Hematopoietic multipotent progenitor cell treated with erythropoietin and hydrocortisone succinate and interleukin-3 and kit ligand, for 6 days (in vitro differentiated cells): ENCODE data around the gene GNLY.
A peak's percentile ranks its signal among the peaks of the same experiment; 100 is the strongest.

Experiments
- DNase-seq: peaks from one replicate; pipeline ENCODE4 v3.0.0-alpha.2; 2015

GNLY gene

DNA sequence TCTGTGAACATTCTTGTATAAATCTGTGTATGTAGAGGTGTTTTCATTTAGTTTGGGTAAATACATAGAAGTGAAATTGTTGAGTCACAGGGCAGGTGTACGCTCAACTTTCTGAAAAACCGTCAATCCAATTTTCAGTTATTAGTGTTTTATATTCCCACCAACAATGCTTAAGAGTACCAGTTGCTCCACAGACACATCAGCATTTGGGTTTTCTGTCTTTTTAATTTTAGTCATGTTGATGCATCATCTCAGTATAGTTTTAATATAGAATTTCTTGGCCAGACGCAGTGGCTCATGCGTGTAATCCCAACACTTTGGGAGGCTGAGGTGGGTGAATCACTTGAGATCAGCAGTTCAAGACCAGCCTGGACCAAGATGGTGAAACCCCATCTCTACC is 3.2 kb upstream of the GNLY start:
- DNase-seq: no peak

DNA sequence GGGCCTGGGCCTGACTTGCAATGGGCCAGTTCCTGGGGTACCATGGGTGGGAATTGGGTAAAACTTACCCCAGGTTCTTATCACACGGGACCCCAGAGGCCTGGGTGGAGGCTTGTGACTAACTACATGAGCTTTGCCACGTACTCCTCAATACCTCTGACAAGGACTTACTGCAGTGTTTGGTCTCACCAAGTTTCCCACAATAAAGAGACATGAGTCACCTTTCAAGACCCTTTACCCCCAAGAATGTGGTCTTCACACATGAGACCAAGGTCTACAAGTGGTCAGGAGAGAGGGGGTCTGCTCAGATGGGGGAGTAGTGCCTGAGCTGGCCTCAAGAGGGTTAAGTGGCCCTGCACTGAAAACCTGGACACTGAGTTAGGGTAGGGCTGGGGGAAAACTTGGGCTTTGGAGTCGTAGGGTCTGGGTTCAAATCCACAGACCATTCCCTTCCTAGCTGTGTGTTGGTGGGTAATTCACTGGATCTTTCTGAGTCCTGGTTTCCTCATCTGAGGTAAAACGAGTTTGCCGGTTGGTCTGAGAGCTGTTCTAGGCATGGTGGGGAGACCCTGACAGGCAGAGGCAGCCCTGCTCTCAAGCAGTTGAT is 2.0 kb upstream of the GNLY start:
- no peak for DNase-seq

DNA sequence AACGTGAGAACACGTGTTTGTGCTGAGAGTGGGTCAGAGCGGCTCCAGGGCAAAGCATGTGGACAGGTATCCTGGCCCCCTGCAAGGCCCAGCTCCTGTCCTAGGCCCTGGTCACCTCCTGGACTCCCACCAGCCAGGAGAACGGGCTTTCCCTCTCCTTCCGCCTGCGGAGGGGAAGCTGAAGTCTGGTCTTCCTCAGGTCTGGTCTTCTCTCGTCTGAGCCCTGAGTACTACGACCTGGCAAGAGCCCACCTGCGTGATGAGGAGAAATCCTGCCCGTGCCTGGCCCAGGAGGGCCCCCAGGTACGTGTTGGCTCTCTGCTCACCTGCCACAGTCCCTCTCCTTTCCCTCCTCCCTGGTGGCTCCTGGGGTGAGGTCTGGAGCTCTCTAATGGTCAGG is 963 bp downstream of the GNLY start:
- DNase-seq: no peak

DNA sequence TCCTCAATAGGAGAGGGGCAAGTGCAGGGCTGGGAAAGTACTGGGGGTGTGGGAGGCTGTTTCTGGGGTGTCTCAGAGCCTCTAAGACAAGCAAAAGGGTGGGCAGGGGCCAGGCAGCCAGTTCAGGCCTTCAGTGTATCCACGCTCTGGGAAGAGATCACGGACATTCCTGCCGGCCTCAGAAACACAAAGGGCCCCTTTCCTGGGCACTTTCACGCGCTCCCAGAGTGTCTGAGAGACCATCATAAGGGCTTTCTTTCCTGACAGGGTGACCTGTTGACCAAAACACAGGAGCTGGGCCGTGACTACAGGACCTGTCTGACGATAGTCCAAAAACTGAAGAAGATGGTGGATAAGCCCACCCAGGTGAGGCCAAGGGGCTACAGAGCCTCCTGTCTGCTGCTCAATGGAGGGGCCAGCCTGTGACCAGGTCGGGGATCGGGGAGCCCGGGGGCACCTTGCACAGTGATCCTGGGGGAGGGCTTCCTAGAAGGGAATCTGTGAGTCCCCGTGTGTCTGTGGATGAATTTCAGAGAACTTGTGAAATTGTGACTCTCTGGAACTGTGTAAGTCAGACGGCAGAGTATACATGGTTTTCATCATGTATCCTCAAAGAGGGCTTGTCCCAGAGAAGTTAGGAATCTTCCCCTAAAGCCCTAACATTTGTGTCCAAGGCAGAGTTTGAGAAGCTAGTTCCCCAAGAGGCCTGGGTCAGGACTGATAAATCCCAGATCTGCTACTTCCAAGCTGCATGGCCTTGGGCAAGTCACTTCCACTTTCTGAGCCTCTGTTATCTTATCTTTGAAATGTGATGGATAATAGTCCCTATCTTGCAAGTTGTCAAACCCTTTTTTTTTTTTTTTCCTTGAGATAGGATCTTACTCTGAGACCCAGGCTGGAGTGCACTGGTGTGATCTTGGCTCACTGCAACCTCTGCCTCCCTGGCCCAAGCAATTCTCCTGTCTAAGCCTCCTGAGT is 1.8 kb downstream of the GNLY start:
- peak; percentile 31 for DNase-seq

DNA sequence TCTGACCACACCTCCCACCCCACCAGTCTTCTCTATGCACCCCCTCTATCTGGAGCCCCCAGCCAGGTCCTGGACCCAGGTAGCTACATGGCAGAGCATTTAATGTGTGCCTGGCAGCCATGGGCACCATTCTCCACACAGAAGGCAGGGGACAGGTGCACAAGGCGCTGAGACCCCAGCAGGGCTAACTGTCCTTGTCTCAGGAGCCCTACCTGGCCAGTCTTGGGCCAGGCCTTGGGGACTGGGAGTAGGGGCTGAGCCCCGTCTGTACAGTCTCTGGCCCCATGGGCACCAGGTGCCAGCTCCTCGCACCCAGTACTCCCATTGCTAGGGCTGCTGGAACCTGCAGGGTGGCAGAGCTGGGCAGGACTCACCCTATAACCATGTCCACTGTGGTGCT is 2.9 kb downstream of the GNLY start:
- no peak for DNase-seq

DNA sequence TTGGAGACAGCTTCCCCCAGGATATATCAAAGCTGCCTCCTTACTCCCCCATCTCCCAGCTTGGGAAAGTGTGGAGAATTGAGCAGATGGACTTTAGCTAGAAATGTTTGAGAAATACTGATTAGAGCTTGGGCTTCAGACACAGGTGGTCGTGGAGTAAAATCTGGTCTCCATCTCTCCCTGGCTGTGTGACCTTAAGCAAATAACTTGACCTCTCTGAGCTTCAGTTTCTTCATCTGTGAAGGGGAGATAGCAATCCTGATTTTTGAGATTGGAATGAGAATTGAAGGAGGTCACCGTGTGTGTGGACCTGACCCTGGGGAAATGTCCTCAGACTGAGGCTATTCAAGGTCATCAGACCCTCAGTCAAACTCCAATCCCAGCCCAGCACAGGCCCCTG is 3.6 kb downstream of the GNLY start:
- no peak for DNase-seq

DNA sequence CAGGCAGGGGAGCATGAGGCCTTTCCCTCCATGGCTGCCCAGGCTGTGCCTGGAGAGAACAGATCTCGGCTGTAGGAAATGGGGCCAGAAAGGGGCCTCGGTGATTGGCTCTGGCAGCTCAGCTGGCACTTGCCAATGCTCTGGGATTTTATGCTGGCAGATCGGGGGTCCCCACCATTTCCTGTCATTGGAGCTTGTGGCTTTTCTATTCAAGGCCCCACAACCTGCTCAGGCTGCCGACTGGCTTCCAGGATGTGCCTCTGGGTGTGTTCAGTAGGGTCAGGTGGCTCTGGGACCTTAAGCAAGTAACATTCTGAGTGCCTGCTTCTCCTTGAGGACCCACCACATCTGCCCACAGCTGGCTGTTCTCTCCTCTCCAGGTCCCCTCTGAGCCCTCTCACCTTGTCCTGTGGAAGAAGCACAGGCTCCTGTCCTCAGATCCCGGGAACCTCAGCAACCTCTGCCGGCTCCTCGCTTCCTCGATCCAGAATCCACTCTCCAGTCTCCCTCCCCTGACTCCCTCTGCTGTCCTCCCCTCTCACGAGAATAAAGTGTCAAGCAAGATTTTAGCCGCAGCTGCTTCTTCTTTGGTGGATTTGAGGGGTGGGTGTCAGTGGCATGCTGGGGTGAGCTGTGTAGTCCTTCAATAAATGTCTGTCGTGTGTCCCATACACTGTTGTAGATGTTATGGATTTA is 4.2 kb downstream of the GNLY start:
- DNase-seq: no peak

DNA sequence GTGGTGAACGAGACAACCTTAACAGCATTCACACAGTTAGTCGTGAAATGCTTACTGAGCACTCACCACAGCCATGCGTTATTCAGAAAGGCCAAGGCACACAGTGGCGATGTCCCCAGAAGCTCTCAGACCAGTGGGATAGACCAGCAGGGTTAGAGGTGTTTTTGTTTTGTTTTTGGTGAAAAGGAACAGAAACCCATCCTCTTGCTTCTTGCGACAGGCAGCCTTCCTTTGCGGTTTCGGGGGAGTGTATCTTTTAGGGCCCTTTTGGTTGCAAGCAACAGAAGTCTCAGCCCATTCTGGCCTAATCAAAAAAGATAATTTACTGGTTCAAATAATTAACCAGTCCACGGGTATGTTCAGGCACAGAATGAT is 4.7 kb downstream of the GNLY start:
- no peak for DNase-seq

DNA sequence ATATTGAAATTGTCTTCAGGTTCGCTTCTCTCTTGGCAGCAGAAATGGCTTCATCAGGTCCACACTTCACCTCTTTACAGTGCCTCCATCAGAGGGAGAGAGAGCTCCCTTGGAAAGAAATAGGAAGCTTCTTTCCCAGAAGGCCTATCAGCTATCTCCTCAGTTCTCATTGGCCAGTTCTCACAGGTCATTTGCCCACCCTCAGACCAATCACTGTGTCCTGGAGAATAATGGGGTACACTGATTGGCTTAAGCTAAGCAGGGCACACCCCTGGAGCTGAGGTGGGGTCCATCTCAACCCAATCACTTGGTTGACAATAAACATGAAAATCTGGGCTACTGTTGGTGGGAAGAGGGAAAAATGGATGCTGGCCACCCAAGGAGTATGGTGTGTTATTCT is 5.2 kb downstream of the GNLY start:
- DNase-seq: no peak

DNA sequence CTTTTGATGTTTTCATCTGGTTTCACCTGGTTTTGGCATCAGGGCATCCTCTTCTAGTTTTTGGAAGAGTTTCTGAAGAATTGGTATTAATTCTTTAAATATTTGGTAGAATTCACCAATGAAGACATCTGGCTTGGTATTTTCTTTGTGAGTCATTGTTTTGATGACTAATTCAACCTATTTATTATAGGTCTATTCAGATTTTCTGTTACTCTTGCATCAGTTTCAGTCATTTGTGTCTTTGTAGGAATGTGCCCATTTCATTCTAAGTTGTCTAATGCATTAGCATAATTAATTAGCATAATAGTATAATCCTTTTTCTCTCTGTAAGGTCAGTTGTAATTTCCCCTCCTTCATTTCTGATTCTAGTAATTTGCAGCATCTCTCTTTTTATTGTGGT is 8.0 kb downstream of the GNLY start:
- DNase-seq: no peak

DNA sequence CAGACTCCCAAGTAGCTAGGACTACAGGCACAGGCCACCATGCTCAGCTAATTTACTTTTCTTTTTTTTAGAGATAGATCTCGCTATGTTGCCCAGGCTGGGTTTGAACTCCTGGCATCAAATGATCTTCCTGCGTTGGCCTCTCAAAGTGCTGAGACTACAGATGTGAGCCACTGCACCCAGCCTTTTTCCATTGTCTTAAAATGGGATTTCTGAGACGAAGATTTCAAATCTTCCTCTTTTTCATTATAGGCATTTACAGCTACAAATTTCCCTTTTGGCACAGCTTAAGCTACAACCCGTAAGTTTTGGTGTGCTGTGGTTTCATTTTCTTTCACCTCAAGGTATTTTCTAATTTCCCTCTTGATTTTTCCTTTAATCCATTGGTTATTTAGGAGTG is 8.6 kb downstream of the GNLY start:
- DNase-seq: no peak

DNA sequence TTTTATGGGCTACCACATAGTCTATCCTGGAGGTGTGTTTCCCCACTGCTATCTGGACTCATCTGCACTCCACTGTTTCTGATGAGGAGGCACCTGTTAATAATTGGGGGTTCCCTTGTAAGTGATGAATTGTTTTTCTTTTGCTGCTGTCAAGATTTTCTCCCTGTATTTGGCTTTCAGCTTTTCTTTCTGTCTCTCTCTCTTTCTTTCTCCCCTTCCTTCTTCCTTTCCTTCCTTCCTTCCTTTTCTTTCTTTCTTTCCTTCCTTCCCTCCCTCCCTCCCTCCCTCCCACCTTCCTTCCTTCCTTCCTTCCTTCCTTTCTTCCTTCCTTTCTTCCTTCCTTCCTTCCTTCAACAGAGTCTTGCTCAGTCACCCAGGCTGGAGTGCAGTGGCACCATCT is 9.2 kb downstream of the GNLY start:
- no peak for DNase-seq

DNA sequence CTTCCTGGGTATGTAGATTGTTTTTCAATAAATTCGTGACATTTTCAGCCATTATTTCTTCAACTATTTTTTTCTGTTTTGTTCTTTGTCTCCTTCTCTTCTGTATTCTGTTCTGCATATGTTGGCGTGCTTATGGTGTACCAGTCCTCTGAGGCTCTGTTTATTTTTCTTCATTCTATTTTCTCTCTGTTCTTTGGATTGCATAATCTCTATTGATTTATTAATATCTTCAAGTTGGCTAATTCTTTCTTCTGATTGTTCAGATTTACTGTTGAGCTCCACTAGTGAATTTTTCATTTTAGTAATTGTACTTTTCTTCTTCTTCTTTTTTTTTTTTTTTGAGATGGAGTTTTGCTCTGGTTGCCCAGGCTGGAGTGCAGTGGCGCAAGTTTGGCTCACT is 9.9 kb downstream of the GNLY start:
- no peak for DNase-seq

DNA sequence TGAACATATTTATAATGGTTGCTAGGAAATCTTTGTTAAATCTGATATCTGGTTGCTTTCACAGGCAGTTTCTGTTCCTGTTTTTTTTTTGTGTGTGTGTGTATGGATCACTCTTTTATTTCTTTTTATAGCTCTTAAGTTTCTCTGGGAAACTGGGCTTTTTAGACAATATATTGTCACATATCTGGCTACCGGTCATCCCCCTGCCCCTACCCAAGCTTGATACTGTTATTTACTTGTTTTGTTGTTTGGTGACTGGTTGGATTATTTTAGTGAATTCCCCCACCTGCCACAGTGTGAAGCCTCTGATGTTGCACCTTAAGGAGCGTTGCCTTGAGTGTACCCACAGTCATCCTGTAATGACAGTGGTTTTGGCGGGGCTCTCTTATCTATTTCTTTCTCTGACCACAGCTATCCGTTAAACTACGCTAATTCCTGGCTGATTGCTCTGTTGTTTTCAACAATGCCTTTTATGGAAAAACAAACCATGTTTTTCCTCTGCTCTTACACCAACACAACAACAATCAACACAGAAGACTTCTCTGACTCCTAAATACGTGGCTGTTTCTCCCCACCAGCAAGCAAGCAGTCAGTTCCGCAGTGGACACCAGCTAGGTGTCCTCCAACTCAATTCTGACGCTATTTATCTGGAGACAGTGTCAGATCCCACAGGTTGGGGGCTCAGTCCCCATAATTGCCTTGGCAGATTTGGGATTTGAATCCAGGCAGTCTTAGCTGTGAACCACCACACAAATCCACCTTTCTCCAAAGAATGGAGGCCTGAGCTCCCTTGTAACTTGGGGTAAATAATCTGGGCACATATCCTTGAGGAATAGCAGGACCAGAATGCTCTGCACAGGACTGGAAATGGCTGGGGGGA is 10.9 kb downstream of the GNLY start:
- DNase-seq: peak; percentile 88

DNA sequence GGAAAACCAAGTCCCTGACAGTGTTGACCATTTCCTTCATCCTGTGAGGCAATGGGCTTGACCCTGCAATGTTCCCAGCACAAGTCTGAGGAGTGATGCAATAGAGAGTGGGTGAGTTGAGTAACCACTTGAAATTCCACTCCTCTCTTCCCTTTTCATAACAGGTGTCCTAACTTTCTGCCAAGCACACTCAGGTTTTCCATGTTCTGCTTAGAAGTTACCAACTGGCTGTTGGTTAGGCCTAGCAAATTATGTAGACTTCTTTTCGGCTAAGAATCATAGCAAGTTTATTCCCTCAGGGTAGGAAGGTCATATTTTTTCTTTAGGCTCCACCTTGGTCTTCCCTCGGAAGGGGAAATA is 11.5 kb downstream of the GNLY start:
- DNase-seq: peak; percentile 30

DNA sequence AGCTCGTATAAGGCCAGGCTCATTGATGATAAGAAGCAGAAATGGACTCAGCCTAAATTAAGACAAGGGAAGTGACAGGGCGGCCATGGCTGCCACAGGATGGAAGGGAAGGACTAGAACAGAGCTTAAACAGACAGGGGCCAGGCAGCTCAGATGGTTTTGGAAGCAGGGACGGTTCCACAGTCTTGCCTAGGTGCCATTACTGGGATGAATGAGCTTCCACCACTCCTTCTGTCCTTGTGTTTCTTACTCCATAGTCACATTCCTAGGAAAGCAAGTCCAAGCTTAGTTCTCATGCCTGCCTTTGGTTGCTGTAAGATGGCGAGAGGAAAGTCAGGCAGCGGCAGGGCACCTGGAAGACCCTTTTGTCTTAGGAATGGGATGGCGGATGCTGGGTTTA is 11.9 kb downstream of the GNLY start:
- DNase-seq: no peak

DNA sequence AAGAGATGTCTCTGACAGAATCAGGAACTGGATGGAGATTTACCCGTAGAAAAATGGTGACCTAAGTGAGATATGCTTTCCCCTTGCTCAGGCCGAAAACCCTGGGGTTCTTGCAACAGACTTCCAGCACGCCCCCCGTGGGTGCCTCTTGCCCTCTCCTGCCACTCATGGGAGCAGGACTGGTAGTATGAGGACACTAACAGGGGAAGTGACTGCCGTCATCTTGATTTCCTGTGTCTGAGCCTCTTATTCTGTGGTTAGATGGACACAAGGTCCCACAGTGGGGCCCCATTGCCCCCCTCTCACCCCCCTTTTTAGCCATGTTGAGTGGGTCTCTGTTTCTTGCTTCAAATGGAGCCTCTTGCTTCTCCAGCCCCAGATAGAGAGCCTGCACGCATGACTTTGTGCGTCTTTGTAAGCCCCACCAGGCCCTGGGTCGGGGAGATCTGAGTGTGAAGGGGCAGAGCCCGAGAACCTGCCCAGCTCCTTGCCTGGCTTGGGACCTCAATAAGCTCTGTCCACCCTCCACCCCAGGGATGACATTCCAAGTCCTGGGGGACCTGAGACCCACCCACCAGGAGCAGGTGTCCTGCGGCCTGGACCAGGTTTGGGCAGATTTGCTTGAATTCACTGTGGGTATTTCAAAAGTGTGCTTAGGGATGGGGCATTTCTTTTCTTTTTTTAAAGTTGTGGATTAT is 12.6 kb downstream of the GNLY start:
- DNase-seq: peak; percentile 74

DNA sequence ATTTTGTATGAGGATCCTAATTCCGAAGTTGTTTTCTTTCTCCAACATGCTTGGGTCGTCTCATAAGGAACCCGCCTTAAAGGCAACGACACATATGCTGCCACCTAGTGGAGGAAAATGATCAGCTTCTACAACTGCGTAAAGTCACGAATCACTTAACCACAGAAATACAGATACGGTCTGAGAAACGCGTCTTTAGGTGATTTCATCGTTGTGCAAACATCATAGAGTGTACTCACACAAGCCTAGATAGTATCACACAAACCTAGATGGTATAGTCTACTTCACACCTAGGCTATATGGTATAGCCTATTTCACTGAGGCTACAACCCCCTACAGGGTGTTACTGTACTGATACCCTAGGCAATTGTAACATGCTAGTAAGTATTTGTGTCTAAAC is 13.1 kb downstream of the GNLY start:
- DNase-seq: peak; percentile 98

DNA sequence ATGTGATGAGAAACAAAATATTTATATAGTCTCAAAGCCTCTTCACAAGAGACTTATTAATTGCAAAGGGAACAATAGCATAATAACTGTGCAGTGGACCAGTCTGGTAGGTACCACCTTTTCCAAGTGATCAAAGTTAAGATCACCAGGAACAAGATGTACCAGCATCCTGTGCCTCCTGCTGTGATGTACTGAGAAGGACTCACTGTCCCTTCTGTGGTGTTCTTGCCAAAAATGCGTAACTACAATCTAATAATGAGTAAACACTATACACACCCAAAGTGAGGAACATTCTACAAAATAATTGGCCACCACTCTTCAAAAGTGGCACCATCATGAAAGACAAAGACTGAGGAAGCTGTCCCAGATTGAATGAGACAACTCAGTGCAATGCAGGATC is 14.5 kb downstream of the GNLY start:
- DNase-seq: no peak

DNA sequence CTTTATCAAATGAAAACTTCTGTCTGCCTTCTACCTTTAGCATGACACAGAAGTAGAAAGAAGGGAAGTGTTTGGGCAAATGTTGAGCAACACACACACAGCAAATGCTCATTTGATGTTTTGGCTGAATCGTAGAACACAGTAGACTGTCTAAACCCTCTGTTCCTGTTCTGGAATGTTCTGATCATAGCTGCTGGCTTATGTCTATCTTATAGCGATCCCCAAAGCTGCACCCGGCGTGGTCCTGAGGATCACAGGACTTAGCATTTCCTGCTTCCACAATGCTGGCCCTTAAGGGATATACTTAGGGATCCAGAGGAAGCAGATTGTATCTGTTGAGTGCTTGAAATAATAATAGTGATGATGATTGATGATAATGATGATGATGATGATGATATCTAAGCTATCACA is 15.2 kb downstream of the GNLY start:
- DNase-seq: peak; percentile 76

DNA sequence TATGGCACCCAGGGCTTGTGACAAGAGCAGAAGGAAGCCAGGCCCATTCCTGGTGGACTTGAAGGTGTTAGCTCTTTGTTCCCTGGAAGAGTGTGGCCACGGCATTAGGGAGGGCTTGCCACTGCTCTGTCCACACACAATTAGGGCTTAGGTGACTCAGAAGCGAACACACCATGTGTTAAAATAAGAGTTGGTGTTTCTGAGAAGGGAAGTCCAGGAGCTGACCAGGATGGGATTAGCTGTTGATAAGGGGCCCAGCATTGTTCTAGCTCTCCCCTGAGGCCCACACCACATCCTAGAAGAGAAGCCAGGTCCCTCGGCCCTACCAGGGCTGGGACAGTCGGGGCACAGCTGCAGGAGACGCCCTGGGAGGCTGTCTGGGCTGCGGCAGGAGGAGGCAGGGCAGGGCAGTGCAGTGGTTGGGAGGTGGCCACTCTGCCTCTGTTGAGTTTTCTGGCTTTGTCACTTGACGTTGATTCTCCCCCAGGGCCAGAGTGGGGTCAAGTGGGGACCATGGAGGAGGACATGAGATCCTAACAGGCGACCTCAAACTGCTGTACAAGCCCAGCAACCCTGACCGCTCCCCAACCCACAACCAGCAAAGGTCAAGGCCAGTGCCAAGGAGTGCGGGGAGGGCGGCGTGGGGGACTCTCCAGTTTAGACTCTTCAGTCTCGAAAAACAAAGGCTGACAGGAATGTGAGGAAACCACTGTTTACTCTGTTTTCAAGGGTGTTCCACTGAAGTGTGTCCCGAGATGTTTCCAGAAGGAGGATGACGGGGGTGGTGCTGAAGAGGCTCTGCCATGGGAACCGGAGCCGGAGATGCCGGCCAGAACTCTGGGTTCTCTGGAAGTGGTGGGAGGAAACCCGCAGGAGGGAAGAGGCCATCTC is 16.8 kb downstream of the GNLY start:
- peak; percentile 49 for DNase-seq
